ENCODE data around the gene NCOA5. TPM values are rescaled to one million over a fixed set of nuclear protein-coding genes. Genes with fewer than 3 reads are reported as not detected.

Gene NCOA5
- total RNA-seq, 2 donors from 2014 or later = 18.2 to 19.2 TPM

DNA sequence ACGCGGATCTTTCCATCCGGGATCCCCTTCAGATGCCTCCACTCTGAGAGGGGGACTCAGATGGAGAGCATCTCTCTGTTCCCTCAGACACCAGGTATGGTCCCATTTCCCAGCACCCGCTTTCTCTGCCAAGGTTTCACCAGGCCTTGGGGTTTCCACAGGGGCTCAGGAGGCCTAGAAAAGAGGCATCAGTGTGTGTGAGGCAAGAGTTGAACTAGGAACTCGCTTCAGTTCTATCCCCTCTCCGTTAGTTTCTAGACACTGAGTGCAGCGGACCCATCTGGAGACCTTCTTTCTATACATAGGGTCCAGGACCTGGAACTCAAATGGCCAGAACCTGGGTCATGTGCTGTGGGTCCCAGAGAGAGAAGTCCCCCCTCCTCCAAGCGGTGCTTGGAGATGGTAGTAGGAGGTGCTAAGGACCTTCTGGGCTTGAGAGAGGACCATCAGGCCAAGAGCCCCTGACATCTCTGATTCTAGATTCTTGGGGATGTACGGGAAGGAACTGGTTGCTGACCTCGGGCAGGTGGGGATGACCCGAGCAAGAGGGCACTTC, 58.7 kb downstream of the NCOA5 start:
- Mint-ChIP-seq H3K27me3 (ENCODE audit: low read depth) (peaks cover 54% of the 10 kb centered on the region), H3K27ac (no peak overlapping the region), H3K9me3 (no peaks in the 10 kb centered on the region), H3K36me3 (ENCODE audit: insufficient read depth in 2 of 2) (no peaks in the 10 kb centered on the region), H3K4me1 (ENCODE audit: low read depth) (no peaks in the 10 kb centered on the region), H3K4me3 (no peak overlapping the region)
- ATAC-seq (replicated peaks in 1 of 2) (no peak), DNase-seq (no peak)

DNA sequence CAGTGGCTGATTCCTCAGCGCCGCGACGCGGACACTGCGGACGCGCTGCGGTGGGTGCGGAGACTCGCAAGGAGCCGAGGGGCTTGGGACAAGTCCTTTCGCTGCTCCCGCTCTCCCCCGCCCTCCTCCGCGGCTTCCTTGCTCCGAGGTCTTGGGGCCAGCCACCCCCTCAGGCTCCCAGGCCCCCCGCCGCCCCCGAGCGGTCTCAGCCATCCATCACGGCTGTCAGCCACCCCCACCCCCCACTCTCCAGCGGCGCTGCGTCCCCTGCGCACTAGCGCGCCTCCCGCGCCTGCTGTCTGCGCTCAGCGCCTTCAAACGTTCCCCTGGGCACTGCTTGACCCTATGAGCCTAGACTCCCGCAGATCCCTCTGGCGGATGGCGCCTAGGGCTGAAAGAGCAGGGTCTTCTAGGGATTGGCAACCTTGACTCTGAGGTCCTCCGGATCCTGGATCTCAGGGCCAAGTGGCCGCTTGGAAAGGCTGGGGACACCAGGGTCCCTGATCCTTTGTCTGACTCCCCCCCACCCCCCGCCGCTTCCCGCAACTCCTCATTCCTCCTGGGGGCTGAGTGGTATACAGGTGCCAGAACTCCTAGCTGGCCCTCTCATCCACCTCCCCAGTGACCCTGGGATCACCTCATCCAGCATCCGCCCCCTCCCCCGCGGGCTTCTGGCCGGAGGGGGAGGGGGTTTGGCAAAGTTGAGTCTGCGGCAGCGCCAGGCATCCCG, 59.3 kb downstream of the NCOA5 start:
- ATAC-seq (replicated peaks in 1 of 2) = no peak
- Mint-ChIP-seq H3K4me1 (ENCODE audit: low read depth) (no peaks in the 10 kb centered on the region), H3K4me3 (no peak overlapping the region), H3K27ac (no peak overlapping the region), H3K9me3 (no peaks in the 10 kb centered on the region), H3K36me3 (ENCODE audit: insufficient read depth in 2 of 2) (no peaks in the 10 kb centered on the region), H3K27me3 (ENCODE audit: low read depth) (peaks cover 58% of the 10 kb centered on the region)
- DNase-seq = no peak

- ATAC-seq (replicated peaks in 1 of 2) (no peak), DNase-seq (no peak)
- no peak within 1 kb of the TSS for H3K27ac Mint-ChIP-seq
- H3K36me3 Mint-ChIP-seq (ENCODE audit: insufficient read depth in 2 of 2) = no peaks in the 10 kb centered on the region
- H3K9me3 Mint-ChIP-seq = no peaks in the 10 kb centered on the region
- H3K4me3 Mint-ChIP-seq = no peak within 1 kb of the TSS
- H3K27me3 Mint-ChIP-seq (ENCODE audit: low read depth) = peaks cover 53% of the 10 kb centered on the region
- H3K4me1 Mint-ChIP-seq (ENCODE audit: low read depth) = no peaks in the 10 kb centered on the region
These were observed 60.9 kb downstream of the NCOA5 start, which contains the start of gene SLC12A5 for GRCh38 chr20:46028772-46029371. Gene SLC12A5 (plus strand): TSS chr20:46029215. CDS start chr20:46029345, 130 bp downstream.

- Mint-ChIP-seq H3K4me3 (no peak overlapping the region), H3K9me3 (no peaks in the 10 kb centered on the region), H3K36me3 (ENCODE audit: insufficient read depth in 2 of 2) (no peaks in the 10 kb centered on the region), H3K4me1 (ENCODE audit: low read depth) (peaks cover 5% of the 10 kb centered on the region), H3K27me3 (ENCODE audit: low read depth) (peaks cover 53% of the 10 kb centered on the region), H3K27ac (no peak overlapping the region)
- ATAC-seq (replicated peaks in 1 of 2) (no peak), DNase-seq (no peak)
These were observed 61.7 kb downstream of the NCOA5 start for GRCh38 chr20:46028110-46028509.

DNA sequence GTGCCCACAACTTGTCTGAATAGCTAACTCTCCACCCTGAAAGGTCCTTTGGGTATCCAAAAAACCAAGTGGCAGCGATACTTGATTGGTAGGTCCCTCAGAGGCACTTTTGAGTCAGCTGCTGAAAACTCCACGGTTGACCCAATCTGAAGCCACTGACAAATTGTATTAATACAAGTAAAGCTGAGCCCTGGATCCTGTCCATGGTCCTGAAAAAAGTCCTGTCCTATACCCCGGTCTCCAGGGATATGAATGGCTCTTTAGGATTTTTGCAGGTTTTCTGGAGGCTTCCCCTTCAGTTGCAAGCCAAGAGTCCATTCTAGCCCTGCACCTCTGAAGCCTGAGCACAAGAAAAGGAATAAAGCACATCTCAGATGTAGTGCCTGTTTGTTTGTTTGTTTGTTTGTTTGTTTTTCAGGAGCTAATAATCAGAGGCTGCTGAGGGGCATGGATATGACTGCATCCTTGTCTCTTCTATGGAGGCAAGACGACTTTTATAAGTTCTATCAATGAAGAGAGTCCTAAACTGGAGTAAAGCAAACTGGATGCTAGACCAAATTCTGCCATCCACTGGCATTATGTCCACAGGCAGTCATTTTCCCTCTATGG, 62.4 kb downstream of the NCOA5 start:
- Mint-ChIP-seq H3K4me1 (ENCODE audit: low read depth) (peaks cover 11% of the 10 kb centered on the region), H3K9me3 (no peaks in the 10 kb centered on the region), H3K4me3 (no peak overlapping the region), H3K36me3 (ENCODE audit: insufficient read depth in 2 of 2) (no peaks in the 10 kb centered on the region), H3K27me3 (ENCODE audit: low read depth) (peaks cover 48% of the 10 kb centered on the region), H3K27ac (no peak overlapping the region)
- DNase-seq (no peak), ATAC-seq (replicated peaks in 1 of 2) (no peak)

- Mint-ChIP-seq H3K4me3 (no peak overlapping the region), H3K27me3 (ENCODE audit: low read depth) (peaks cover 57% of the 10 kb centered on the region), H3K9me3 (no peaks in the 10 kb centered on the region), H3K4me1 (ENCODE audit: low read depth) (peaks cover 24% of the 10 kb centered on the region), H3K36me3 (ENCODE audit: insufficient read depth in 2 of 2) (peaks cover 0 to 1% of the 10 kb centered on the region in 2 donors), H3K27ac (no peak overlapping the region)
- ATAC-seq (replicated peaks in 1 of 2) (no peak), DNase-seq (no peak)
These were observed 64.4 kb downstream of the NCOA5 start for GRCh38 chr20:46025376-46025783.

GRCh38 chr20:46023999-46024398, 65.8 kb downstream of the NCOA5 start:
- no peak for DNase-seq
- Mint-ChIP-seq H3K4me3 (no peak overlapping the region), H3K27me3 (ENCODE audit: low read depth) (peaks cover 55% of the 10 kb centered on the region), H3K36me3 (ENCODE audit: insufficient read depth in 2 of 2) (peaks cover 0 to 1% of the 10 kb centered on the region in 2 donors), H3K4me1 (ENCODE audit: low read depth) (peaks cover 24% of the 10 kb centered on the region), H3K9me3 (no peaks in the 10 kb centered on the region), H3K27ac (no peak overlapping the region)
- ATAC-seq (replicated peaks in 1 of 2) = no peak

DNA sequence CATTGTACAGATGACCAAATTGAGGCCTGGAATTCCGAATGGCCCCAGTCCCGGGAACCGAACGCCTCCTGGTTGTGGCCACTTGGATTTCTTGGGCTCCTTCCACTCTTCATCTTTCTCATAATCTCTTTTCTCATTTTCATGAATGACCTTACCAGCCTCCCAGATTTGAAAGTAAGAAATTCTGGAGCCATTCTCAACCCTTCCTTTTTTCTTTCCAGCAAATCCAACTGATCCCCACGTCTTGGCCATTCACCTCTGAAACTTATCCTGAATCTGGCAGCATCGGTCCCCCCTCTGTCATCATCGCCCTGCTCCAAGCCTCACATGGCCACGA, 66.6 kb downstream of the NCOA5 start:
- Mint-ChIP-seq H3K4me1 (ENCODE audit: low read depth) (peaks cover 24% of the 10 kb centered on the region), H3K27ac (no peak overlapping the region), H3K9me3 (no peaks in the 10 kb centered on the region), H3K36me3 (ENCODE audit: insufficient read depth in 2 of 2) (peaks cover 0 to 1% of the 10 kb centered on the region in 2 donors), H3K4me3 (peak overlapping the region; percentile 22 to 87), H3K27me3 (ENCODE audit: low read depth) (peaks cover 56% of the 10 kb centered on the region)
- no peak for ATAC-seq (replicated peaks in 1 of 2)
- DNase-seq = no peak

DNA sequence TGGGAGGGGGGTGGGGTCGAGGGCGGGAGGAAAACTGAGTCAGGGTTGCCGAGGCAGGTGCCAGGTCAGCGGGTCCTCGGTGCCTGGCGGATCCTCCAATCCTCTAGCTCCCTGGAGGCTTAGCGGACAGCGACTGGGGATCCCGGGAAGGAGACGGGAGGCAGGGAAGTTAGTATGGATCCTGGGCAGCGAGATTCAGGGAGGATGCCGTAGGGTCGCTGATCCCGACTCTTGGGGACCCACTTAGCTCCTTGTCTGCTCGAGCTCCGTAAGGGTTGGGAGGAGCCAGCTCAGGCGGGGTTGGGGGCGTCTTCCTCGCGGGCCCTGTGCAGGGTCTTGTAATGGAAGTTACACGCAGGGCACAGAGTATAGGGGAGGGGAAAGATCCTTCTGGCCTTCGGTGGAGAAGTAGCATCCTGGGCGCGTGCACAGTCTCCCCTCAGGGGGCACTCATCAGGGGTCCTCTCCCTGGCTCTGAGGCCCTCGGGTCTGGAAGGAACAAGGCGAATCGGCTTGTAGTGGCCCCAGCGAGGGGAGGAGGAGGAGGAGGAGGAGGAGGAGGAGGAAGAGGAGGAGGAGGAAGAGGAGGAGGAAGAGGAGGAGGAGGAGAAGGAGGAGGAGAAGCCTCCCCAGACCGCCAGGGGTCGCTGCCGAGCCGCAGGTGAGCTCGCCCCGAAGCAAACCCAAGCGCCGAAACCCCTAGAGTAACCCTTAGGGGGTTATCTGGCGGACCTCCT, 67.2 kb downstream of the NCOA5 start:
- ATAC-seq (replicated peaks in 1 of 2) (peak; percentile 55 to 61), DNase-seq (peak; percentile 84 to 87)
- Mint-ChIP-seq H3K9me3 (no peaks in the 10 kb centered on the region), H3K36me3 (ENCODE audit: insufficient read depth in 2 of 2) (peaks cover 0 to 1% of the 10 kb centered on the region in 2 donors), H3K4me1 (ENCODE audit: low read depth) (peaks cover 24% of the 10 kb centered on the region), H3K4me3 (peak overlapping the region; percentile 83 to 87), H3K27ac (no peak overlapping the region), H3K27me3 (ENCODE audit: low read depth) (peaks cover 50% of the 10 kb centered on the region)

DNA sequence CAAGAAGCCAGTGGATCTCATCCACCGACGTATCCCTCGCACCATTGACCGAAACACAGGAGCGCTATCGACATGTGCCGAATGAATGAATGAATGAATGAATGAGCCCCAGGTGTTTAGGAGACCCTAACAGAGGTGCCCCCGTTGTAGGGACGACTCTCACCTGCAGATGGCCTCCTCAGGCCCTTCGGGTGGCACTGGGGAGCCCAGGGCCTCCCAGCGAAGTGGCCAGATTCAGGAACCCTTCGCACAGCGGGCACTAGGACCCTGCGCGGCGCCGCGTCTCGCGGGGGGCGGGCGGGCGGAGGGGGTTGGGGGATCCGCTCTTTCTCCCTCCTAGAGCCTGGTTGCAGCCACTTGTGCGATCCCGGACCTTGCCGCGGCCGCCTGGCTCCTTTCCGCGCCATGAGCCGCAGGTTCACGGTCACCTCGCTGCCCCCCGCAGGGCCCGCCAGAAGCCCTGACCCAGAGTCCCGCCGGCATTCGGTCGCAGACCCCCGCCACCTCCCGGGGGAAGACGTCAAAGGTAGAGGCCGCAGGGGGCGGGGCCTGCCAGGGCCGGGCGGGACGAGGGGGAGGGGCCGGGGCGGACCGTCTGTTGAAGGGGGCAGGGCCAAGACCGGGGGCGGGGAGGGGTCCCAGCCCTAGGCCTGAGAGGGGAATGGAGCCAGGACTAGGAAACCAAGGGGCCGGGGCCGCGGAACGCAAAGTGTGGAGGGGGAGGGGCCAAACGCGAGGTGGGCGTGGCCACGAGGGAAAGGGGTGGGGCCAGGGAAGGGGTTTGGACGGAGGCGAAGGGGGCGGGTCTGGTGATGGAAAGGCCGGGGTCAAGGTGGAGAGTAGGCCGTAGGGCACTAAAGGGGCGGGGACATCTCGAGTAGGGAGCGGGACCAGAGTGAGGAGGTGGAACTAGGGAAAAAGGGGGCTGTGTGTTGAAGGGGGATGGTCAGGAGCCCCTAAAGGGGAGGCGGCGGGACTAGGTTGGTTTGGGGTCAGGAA, 68.1 kb downstream of the NCOA5 start:
- peaks cover 24% of the 10 kb centered on the region for H3K4me1 Mint-ChIP-seq (ENCODE audit: low read depth)
- no peaks in the 10 kb centered on the region for H3K9me3 Mint-ChIP-seq
- H3K4me3 Mint-ChIP-seq = peak overlapping the region; percentile 83 to 87
- DNase-seq = peak; percentile 76 to 78
- ATAC-seq (replicated peaks in 1 of 2) = peak; percentile 75 to 82
- no peak overlapping the region for H3K27ac Mint-ChIP-seq
- peaks cover 49% of the 10 kb centered on the region for H3K27me3 Mint-ChIP-seq (ENCODE audit: low read depth)
- peaks cover 0 to 1% of the 10 kb centered on the region in 2 donors for H3K36me3 Mint-ChIP-seq (ENCODE audit: insufficient read depth in 2 of 2)

GRCh38 chr20:46020555-46020954, 69.2 kb downstream of the NCOA5 start:
- peak overlapping the region; percentile 2 to 87 for H3K4me3 Mint-ChIP-seq
- no peaks in the 10 kb centered on the region for H3K9me3 Mint-ChIP-seq
- no peak overlapping the region for H3K27ac Mint-ChIP-seq
- peaks cover 0 to 1% of the 10 kb centered on the region in 2 donors for H3K36me3 Mint-ChIP-seq (ENCODE audit: insufficient read depth in 2 of 2)
- ATAC-seq (replicated peaks in 1 of 2) (no peak), DNase-seq (no peak)
- peaks cover 24% of the 10 kb centered on the region for H3K4me1 Mint-ChIP-seq (ENCODE audit: low read depth)
- peaks cover 52% of the 10 kb centered on the region for H3K27me3 Mint-ChIP-seq (ENCODE audit: low read depth)

GRCh38 chr20:46018611-46019010, 71.2 kb downstream of the NCOA5 start:
- H3K4me1 Mint-ChIP-seq (ENCODE audit: low read depth) = peaks cover 32% of the 10 kb centered on the region
- peaks cover 51% of the 10 kb centered on the region for H3K27me3 Mint-ChIP-seq (ENCODE audit: low read depth)
- H3K27ac Mint-ChIP-seq = no peak overlapping the region
- DNase-seq = no peak
- ATAC-seq (replicated peaks in 1 of 2) = no peak
- no peak overlapping the region for H3K4me3 Mint-ChIP-seq
- H3K36me3 Mint-ChIP-seq (ENCODE audit: insufficient read depth in 2 of 2) = peaks cover 0 to 1% of the 10 kb centered on the region in 2 donors
- no peaks in the 10 kb centered on the region for H3K9me3 Mint-ChIP-seq

All from activated T-cell treated with anti-CD3 and anti-CD28 coated beads, Interleukin-2, amount 50 U/mL, for 72 hours (primary cell).